ENCODE data around the gene UMOD.

Gene UMOD

GRCh38 chr16:20380782-20381181 is 28.3 kb upstream of the UMOD start:
- Histone ChIP-seq H3K27ac (ENCODE audit: low read length) (no peak overlapping the region), H3K9ac (ENCODE audit: low read depth, low read length) (no peak overlapping the region), H3K4me2 (ENCODE audit: insufficient read depth, low read length) (no peak overlapping the region), H2AFZ (ENCODE audit: low read depth, low read length) (no peak overlapping the region), H3K9me3 (ENCODE audit: insufficient read depth, low read length, severe bottlenecking) (no peaks in the 10 kb centered on the region), H3K4me1 (ENCODE audit: insufficient read depth, low read length) (no peaks in the 10 kb centered on the region), H4K20me1 (ENCODE audit: insufficient read depth, low read length) (no peaks in the 10 kb centered on the region), H3K27me3 (ENCODE audit: insufficient read depth, low read length, poor library complexity) (peaks cover 3% of the 10 kb centered on the region), H3K4me3 (ENCODE audit: low read depth in 1 of 2, low read length in 2 of 2) (no peak overlapping the region), H3K36me3 (ENCODE audit: insufficient read depth, low read length) (no peaks in the 10 kb centered on the region), H3K79me2 (ENCODE audit: insufficient read depth, low read length) (no peaks in the 10 kb centered on the region)
- no peak for TF ChIP-seq CTCF (IDR thresholded peaks at IDR 0.05; ENCODE audit: borderline replicate concordance, extremely low read depth, low read length, poor library complexity, severe bottlenecking)
- no peak for TF ChIP-seq EZH2 (IDR thresholded peaks at IDR 0.05; ENCODE audit: borderline replicate concordance, low read depth, low read length, severe bottlenecking)
- DNase-seq: no peak
- ATAC-seq (ENCODE audit: insufficient read depth, low read depth): no peak

- H3K79me2 ChIP-seq (ENCODE audit: insufficient read depth, low read length): no peaks in the 10 kb centered on the region
- no peaks in the 10 kb centered on the region for H4K20me1 ChIP-seq (ENCODE audit: insufficient read depth, low read length)
- H3K4me2 ChIP-seq (ENCODE audit: insufficient read depth, low read length): no peak overlapping the region
- H3K36me3 ChIP-seq (ENCODE audit: insufficient read depth, low read length): no peaks in the 10 kb centered on the region
- H3K9ac ChIP-seq (ENCODE audit: low read depth, low read length): no peak overlapping the region
- no peak overlapping the region for H3K27ac ChIP-seq (ENCODE audit: low read length)
- no peak for ATAC-seq (ENCODE audit: insufficient read depth, low read depth)
- no peak overlapping the region for H2AFZ ChIP-seq (ENCODE audit: low read depth, low read length)
- no peaks in the 10 kb centered on the region for H3K9me3 ChIP-seq (ENCODE audit: insufficient read depth, low read length, severe bottlenecking)
- no peak overlapping the region for H3K4me3 ChIP-seq (ENCODE audit: low read depth in 1 of 2, low read length in 2 of 2)
- no peak for TF ChIP-seq EZH2 (IDR thresholded peaks at IDR 0.05; ENCODE audit: borderline replicate concordance, low read depth, low read length, severe bottlenecking)
- TF ChIP-seq CTCF (IDR thresholded peaks at IDR 0.05; ENCODE audit: borderline replicate concordance, extremely low read depth, low read length, poor library complexity, severe bottlenecking): no peak
- H3K27me3 ChIP-seq (ENCODE audit: insufficient read depth, low read length, poor library complexity): peaks cover 3% of the 10 kb centered on the region
- no peak for DNase-seq
- no peaks in the 10 kb centered on the region for H3K4me1 ChIP-seq (ENCODE audit: insufficient read depth, low read length)
Measured at GRCh38 chr16:20377181-20377580, 24.7 kb upstream of the UMOD start.

- Histone ChIP-seq H3K4me2 (ENCODE audit: insufficient read depth, low read length) (no peak overlapping the region), H2AFZ (ENCODE audit: low read depth, low read length) (no peak overlapping the region), H3K27me3 (ENCODE audit: insufficient read depth, low read length, poor library complexity) (no peaks in the 10 kb centered on the region), H3K4me1 (ENCODE audit: insufficient read depth, low read length) (no peaks in the 10 kb centered on the region), H3K36me3 (ENCODE audit: insufficient read depth, low read length) (no peaks in the 10 kb centered on the region), H3K4me3 (ENCODE audit: low read depth in 1 of 2, low read length in 2 of 2) (no peak overlapping the region), H3K27ac (ENCODE audit: low read length) (no peak overlapping the region), H4K20me1 (ENCODE audit: insufficient read depth, low read length) (no peaks in the 10 kb centered on the region), H3K9ac (ENCODE audit: low read depth, low read length) (no peak overlapping the region), H3K9me3 (ENCODE audit: insufficient read depth, low read length, severe bottlenecking) (no peaks in the 10 kb centered on the region), H3K79me2 (ENCODE audit: insufficient read depth, low read length) (no peaks in the 10 kb centered on the region)
- TF ChIP-seq EZH2 (IDR thresholded peaks at IDR 0.05; ENCODE audit: borderline replicate concordance, low read depth, low read length, severe bottlenecking) (no peak), CTCF (IDR thresholded peaks at IDR 0.05; ENCODE audit: borderline replicate concordance, extremely low read depth, low read length, poor library complexity, severe bottlenecking) (no peak)
- no peak for DNase-seq
- no peak for ATAC-seq (ENCODE audit: insufficient read depth, low read depth)
Measured at GRCh38 chr16:20372701-20373100, 20.2 kb upstream of the UMOD start.
